ENCODE results near the gene KIF1B. TPM values are rescaled to one million over a fixed set of nuclear protein-coding genes. Genes with fewer than 3 reads are reported as not detected.

The KIF1B gene
- total RNA-seq, 4 donors from 2014 or later, result 55.2 to 88.1 (median 67.0) TPM

DNA sequence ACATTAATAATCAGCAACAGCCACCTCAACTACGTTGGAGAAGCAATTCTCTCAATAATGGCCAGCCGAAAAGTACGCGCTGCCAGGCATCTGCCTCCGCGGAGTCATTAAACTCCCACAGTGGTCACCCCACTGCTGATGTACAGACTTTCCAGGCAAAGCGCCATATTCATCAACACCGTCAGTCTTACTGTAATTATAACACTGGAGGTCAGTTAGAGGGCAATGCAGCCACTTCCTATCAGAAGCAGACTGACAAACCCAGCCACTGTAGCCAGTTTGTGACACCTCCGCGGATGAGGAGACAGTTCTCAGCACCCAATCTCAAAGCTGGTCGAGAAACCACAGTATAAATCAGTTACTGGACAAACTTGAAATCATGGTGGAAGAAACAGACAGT lies 93.9 kb downstream of the KIF1B start:
- Histone ChIP-seq H3K27ac (no peak overlapping the region), H3K9me3 (no peaks in the 10 kb centered on the region), H3K36me3 (peaks cover 0 to 20% (median 0%) of the 10 kb centered on the region in 3 donors), H3K4me3 (no peak overlapping the region), H3K27me3 (no peaks in the 10 kb centered on the region), H3K4me1 (no peaks in the 10 kb centered on the region)
- no peak for DNase-seq
- TF ChIP-seq, protein P1, sequence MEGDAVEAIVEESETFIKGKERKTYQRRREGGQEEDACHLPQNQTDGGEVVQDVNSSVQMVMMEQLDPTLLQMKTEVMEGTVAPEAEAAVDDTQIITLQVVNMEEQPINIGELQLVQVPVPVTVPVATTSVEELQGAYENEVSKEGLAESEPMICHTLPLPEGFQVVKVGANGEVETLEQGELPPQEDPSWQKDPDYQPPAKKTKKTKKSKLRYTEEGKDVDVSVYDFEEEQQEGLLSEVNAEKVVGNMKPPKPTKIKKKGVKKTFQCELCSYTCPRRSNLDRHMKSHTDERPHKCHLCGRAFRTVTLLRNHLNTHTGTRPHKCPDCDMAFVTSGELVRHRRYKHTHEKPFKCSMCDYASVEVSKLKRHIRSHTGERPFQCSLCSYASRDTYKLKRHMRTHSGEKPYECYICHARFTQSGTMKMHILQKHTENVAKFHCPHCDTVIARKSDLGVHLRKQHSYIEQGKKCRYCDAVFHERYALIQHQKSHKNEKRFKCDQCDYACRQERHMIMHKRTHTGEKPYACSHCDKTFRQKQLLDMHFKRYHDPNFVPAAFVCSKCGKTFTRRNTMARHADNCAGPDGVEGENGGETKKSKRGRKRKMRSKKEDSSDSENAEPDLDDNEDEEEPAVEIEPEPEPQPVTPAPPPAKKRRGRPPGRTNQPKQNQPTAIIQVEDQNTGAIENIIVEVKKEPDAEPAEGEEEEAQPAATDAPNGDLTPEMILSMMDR (IDR thresholded peaks at IDR 0.05), result no peak

GRCh38 chr1:10306435-10306834 lies 96.1 kb downstream of the KIF1B start:
- Histone ChIP-seq H3K4me3 (no peak overlapping the region), H3K27ac (no peak overlapping the region), H3K27me3 (no peaks in the 10 kb centered on the region), H3K4me1 (no peaks in the 10 kb centered on the region), H3K36me3 (peaks cover 0 to 20% (median 0%) of the 10 kb centered on the region in 3 donors), H3K9me3 (no peaks in the 10 kb centered on the region)
- TF ChIP-seq, protein P1 (IDR thresholded peaks at IDR 0.05), result no peak
- TF ChIP-seq POLR2A (IDR thresholded peaks at IDR 0.05), result no peak
- no peak for DNase-seq

- Histone ChIP-seq H3K4me1 (no peaks in the 10 kb centered on the region), H3K27ac (no peak overlapping the region), H3K9me3 (no peaks in the 10 kb centered on the region), H3K27me3 (no peaks in the 10 kb centered on the region), H3K4me3 (no peak overlapping the region), H3K36me3 (peaks cover 0 to 19% (median 0%) of the 10 kb centered on the region in 3 donors)
- no peak for TF ChIP-seq POLR2A (IDR thresholded peaks at IDR 0.05)
- TF ChIP-seq, protein P1 (IDR thresholded peaks at IDR 0.05), result no peak
- peak in 2 of 3 donors; percentile 21 to 49 for DNase-seq
Observed at GRCh38 chr1:10308001-10308400, 97.6 kb downstream of the KIF1B start.

DNA sequence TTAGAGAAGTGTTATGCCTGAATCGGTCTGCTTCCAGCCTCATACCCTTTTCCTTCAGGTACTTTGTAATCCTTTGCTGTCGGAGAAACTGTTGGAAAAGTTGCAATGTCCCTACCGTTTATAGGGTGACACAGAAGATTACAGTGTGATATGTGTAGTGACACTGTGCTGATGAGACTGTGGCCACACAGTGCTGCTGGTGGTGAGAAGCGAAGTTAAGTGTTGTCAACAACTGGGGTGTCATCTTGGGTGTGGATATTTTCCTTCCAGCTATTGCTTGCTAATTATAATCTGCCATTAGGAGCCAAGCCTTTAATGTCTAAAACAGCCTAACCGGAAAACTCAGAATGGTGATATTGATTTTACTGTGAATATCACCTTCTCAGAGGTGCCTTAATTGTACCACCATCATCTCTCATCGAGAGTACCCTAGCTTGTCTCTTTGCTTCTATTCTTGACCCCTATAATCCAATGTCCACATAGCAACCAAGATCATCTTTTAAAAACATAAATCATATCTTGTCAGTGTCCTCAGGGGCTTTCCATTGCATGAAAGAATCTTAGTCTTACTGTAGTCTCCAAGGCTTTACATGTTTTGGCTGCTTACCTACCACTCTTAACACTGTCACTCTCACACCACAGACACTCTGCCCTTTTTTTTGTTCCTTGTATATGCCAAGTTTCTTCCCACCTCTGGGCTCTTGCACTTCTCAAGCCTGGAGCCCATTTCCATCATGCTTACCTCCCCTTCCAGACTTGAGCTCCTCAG lies 99.1 kb downstream of the KIF1B start:
- no peaks in the 10 kb centered on the region for H3K27me3 ChIP-seq
- TF ChIP-seq POLR2A (IDR thresholded peaks at IDR 0.05), result no peak
- TF ChIP-seq, protein P1 (IDR thresholded peaks at IDR 0.05), result no peak
- H3K4me3 ChIP-seq, result no peak overlapping the region
- no peaks in the 10 kb centered on the region for H3K9me3 ChIP-seq
- H3K4me1 ChIP-seq, result no peaks in the 10 kb centered on the region
- peaks cover 0 to 4% (median 0%) of the 10 kb centered on the region in 3 donors for H3K36me3 ChIP-seq
- DNase-seq, result no peak
- H3K27ac ChIP-seq, result no peak overlapping the region

- Histone ChIP-seq H3K27me3 (no peaks in the 10 kb centered on the region), H3K9me3 (no peaks in the 10 kb centered on the region), H3K4me3 (no peak overlapping the region), H3K27ac (no peak overlapping the region), H3K4me1 (no peaks in the 10 kb centered on the region), H3K36me3 (peaks cover 0 to 3% (median 0%) of the 10 kb centered on the region in 3 donors)
- TF ChIP-seq POLR2A (IDR thresholded peaks at IDR 0.05), result no peak
- TF ChIP-seq, protein P1 (IDR thresholded peaks at IDR 0.05), result no peak
- DNase-seq, result no peak
Observed at GRCh38 chr1:10316752-10317151, 106.4 kb downstream of the KIF1B start.

Data from Peyer's patch (tissue), 4 donors.